ENCODE results near the gene ZBTB25.
A peak's percentile ranks its signal among the peaks of the same experiment; 100 is the strongest.

ZBTB25 gene

GRCh38 chr14:64475585-64476273 lies 27.9 kb downstream of the ZBTB25 start:
- DNase-seq: no peak

GRCh38 chr14:64474698-64475097 lies 28.9 kb downstream of the ZBTB25 start:
- DNase-seq: no peak

GRCh38 chr14:64474041-64474440 lies 29.6 kb downstream of the ZBTB25 start:
- no peak for DNase-seq

GRCh38 chr14:64468451-64468850 lies 35.2 kb downstream of the ZBTB25 start:
- DNase-seq: no peak

GRCh38 chr14:64467566-64467965 lies 36.1 kb downstream of the ZBTB25 start:
- no peak for DNase-seq

GRCh38 chr14:64467101-64467500 lies 36.5 kb downstream of the ZBTB25 start:
- DNase-seq: no peak

- DNase-seq: no peak
Observed at GRCh38 chr14:64465831-64466554, 37.6 kb downstream of the ZBTB25 start.

- DNase-seq: peak; percentile 59
Observed at GRCh38 chr14:64465191-64465822, 38.3 kb downstream of the ZBTB25 start, which contains the start of gene AKAP5. Gene AKAP5, plus strand, starts transcription at chr14:64465499. Its CDS starts 2,896 bp downstream, at chr14:64468395.

- no peak for DNase-seq
Observed at GRCh38 chr14:64464651-64465050, 39.0 kb downstream of the ZBTB25 start.

- DNase-seq: no peak
Observed at GRCh38 chr14:64463873-64464272, 39.8 kb downstream of the ZBTB25 start.

- no peak for DNase-seq
Observed at GRCh38 chr14:64463195-64463594, 40.4 kb downstream of the ZBTB25 start.

GRCh38 chr14:64461221-64461620 lies 42.4 kb downstream of the ZBTB25 start:
- DNase-seq: no peak

GRCh38 chr14:64459405-64460136 lies 44.1 kb downstream of the ZBTB25 start:
- no peak for DNase-seq

- no peak for DNase-seq
Observed at GRCh38 chr14:64454671-64455070, 49.0 kb downstream of the ZBTB25 start.

- no peak for DNase-seq
Observed at GRCh38 chr14:64450255-64450654, 53.4 kb downstream of the ZBTB25 start.

- no peak for DNase-seq
Observed at GRCh38 chr14:64447876-64448670, 55.6 kb downstream of the ZBTB25 start.

GRCh38 chr14:64444984-64445845 lies 58.4 kb downstream of the ZBTB25 start:
- peak; percentile 41 for DNase-seq

GRCh38 chr14:64444140-64444539 lies 59.5 kb downstream of the ZBTB25 start:
- DNase-seq: no peak

GRCh38 chr14:64442300-64442988 lies 61.2 kb downstream of the ZBTB25 start:
- DNase-seq: no peak

GRCh38 chr14:64440494-64440893 lies 63.1 kb downstream of the ZBTB25 start:
- no peak for DNase-seq

GRCh38 chr14:64439141-64439540 lies 64.5 kb downstream of the ZBTB25 start:
- DNase-seq: no peak
